SH-SY5Y (cell line): Measurements from ENCODE around the gene HLCS.

ENCODE experiments used
- GATA2 ChIP-seq: IDR thresholded peaks from 2 replicates; pipeline ENCODE4 v1.6.1; 2011; ENCODE audit warnings: mild to moderate bottlenecking, low read depth, low read length
- GATA3 ChIP-seq: IDR thresholded peaks from 2 replicates; pipeline ENCODE4 v1.6.1; 2011; ENCODE audit warnings: low read depth, mild to moderate bottlenecking, low read length, moderate library complexity

DNA sequence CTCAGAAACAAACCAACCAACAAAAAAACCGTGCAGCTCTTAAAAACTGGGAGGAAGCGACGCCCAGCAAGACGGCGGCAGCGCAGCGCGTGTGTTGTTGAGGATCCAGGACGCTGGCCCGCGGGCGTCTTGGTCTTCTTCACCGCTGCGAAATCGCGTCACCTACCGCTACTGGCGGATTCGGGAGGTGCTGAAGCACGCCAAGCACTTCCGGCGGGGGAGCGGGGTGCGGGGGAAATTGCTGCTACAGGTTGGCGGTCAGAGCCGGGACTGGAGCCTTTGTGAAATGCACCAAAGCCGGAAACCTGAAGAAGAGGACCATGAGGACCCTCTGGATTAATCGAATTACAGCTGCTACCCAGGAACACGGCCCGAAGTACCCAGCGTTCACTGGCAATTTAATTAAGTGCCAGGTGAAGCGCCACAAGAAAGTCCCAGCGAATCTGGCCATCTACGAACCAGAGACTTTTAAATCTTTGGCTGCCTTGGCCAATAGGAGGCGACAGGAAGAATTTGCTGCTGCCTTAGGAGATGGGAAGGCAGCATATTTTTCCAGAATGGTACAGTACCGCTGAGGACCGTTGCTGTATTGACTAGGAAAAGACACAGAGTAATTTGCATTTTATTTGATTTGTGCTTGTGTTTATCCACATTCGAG, 28.2 kb upstream of the HLCS start:
- TF ChIP-seq GATA2 (no peak), GATA3 (no peak)
